GM13976 (cell line): Measurements from ENCODE around the gene C6orf132.

ENCODE experiments used
- DNase-seq: peaks from one replicate; pipeline ENCODE4 v3.0.0; 2012; ENCODE audit warnings: low spot score
- CTCF ChIP-seq: IDR thresholded peaks from 2 replicates; pipeline ENCODE4 v1.5.1; 2012; ENCODE audit warnings: borderline replicate concordance, mild to moderate bottlenecking; ENCODE audit not compliant: insufficient read depth; ENCODE audit errors: extremely low read depth, missing control alignments, control extremely low read depth
- in situ Hi-C: fragments of 300-500 bp; cut with MboI; formaldehyde crosslinking; loops from one replicate; pipeline ENCODE4 v1.12.0; 2022; ENCODE audit warnings: low sequenced_read_pairs, mixed read lengths, inconsistent platforms; ENCODE audit not compliant: unreplicated experiment

The C6orf132 gene

GRCh38 chr6:42103753-42104094 lies 38.7 kb downstream of the C6orf132 start:
- in situ Hi-C loops, result no loop called here
- TF ChIP-seq CTCF, result no peak
- DNase-seq, result no peak

- no peak for TF ChIP-seq CTCF
- in situ Hi-C loops, result no loop called here
Measured at GRCh38 chr6:42103216-42103615, 39.2 kb downstream of the C6orf132 start.

GRCh38 chr6:42101186-42101657 lies 41.2 kb downstream of the C6orf132 start:
- DNase-seq, result no peak

More at GRCh38 chr6:42103216-42103615, 39.2 kb downstream of the C6orf132 start:
- no peak for DNase-seq

GRCh38 chr6:42100029-42100901 lies 42.2 kb downstream of the C6orf132 start:
- TF ChIP-seq CTCF, result no peak
- in situ Hi-C loops, result no loop called here
- no peak for DNase-seq

More at GRCh38 chr6:42101186-42101657, 41.2 kb downstream of the C6orf132 start:
- no peak for TF ChIP-seq CTCF
- in situ Hi-C loops, result no loop called here

- in situ Hi-C loops, result no loop called here
- no peak for TF ChIP-seq CTCF
- no peak for DNase-seq
Measured at GRCh38 chr6:42099340-42100028, 42.9 kb downstream of the C6orf132 start.

- in situ Hi-C loops, result no loop called here
- TF ChIP-seq CTCF, result no peak
Measured at GRCh38 chr6:42095776-42096541, 46.5 kb downstream of the C6orf132 start.

More at GRCh38 chr6:42095776-42096541, 46.5 kb downstream of the C6orf132 start:
- DNase-seq, result no peak
